SU-DHL-6 (cell line): Measurements from ENCODE around the gene SLC17A9.

ENCODE experiments used
- EZH2phosphoT487 ChIP-seq: fragments of 200-600 bp; sonication (generic), shearing (Covaris generic); conservative IDR thresholded peaks from 2 replicates; pipeline ENCODE4 v1.6.1; 2018; ENCODE audit warnings: mild to moderate bottlenecking, antibody characterized with exemption, low read length, moderate library complexity, mixed read lengths
- TF ChIP-seq, protein P1 (sequence below): fragments of 200-600 bp; sonication (generic); IDR thresholded peaks from one replicate; pipeline ENCODE4 v1.5.1; 2017; ENCODE audit warnings: antibody characterized with exemption, mild to moderate bottlenecking, low read length, moderate library complexity; ENCODE audit not compliant: insufficient read depth, poor library complexity, severe bottlenecking

- TF ChIP-seq, protein P1, sequence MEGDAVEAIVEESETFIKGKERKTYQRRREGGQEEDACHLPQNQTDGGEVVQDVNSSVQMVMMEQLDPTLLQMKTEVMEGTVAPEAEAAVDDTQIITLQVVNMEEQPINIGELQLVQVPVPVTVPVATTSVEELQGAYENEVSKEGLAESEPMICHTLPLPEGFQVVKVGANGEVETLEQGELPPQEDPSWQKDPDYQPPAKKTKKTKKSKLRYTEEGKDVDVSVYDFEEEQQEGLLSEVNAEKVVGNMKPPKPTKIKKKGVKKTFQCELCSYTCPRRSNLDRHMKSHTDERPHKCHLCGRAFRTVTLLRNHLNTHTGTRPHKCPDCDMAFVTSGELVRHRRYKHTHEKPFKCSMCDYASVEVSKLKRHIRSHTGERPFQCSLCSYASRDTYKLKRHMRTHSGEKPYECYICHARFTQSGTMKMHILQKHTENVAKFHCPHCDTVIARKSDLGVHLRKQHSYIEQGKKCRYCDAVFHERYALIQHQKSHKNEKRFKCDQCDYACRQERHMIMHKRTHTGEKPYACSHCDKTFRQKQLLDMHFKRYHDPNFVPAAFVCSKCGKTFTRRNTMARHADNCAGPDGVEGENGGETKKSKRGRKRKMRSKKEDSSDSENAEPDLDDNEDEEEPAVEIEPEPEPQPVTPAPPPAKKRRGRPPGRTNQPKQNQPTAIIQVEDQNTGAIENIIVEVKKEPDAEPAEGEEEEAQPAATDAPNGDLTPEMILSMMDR = no peak
- no peak for TF ChIP-seq EZH2phosphoT487
Observed at GRCh38 chr20:62931464-62931863, 21.0 kb upstream of the SLC17A9 start.
